ENCODE data around the gene KRTAP4-2.

The KRTAP4-2 gene

DNA sequence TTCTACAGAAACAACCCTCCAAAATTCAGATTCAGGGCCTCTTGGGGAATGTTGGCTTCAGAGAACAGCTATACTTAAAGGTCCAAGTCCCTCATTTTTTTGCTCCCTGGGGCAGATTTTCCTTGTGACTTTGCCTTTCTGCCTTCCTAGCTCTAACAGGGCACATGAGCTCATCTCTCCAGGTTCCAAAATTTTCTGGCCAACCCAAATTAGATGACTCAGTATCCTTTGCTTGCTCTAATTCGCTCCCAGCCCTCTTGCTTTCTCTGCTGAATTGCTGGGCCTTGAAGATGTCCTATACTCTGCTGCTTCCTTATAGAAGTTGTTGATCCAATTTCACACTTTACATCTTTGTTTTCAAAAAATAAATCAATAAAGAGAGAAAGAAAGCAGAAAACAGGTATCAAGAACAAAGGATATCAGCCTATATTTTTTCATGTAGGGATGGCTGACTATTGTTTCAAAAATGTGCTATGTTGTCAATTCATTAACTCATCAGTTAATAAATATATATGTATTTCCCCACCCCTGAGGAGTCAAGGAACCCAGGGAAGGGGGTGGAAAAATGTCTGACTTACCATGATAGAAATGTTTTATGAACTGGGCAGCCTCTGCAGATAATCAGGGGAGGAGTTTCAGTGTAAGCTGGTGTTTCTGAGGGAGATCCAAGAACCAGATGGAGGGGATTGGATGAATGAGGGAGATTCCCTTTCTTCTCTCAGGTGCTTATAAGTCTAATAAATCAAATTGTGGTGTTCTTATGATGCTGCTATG, 1.0 kb upstream of the KRTAP4-2 start:
- TF ChIP-seq, protein P1, sequence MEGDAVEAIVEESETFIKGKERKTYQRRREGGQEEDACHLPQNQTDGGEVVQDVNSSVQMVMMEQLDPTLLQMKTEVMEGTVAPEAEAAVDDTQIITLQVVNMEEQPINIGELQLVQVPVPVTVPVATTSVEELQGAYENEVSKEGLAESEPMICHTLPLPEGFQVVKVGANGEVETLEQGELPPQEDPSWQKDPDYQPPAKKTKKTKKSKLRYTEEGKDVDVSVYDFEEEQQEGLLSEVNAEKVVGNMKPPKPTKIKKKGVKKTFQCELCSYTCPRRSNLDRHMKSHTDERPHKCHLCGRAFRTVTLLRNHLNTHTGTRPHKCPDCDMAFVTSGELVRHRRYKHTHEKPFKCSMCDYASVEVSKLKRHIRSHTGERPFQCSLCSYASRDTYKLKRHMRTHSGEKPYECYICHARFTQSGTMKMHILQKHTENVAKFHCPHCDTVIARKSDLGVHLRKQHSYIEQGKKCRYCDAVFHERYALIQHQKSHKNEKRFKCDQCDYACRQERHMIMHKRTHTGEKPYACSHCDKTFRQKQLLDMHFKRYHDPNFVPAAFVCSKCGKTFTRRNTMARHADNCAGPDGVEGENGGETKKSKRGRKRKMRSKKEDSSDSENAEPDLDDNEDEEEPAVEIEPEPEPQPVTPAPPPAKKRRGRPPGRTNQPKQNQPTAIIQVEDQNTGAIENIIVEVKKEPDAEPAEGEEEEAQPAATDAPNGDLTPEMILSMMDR (IDR thresholded peaks at IDR 0.05; ENCODE audit: extremely low read depth, insufficient read depth, missing control alignments): no peak
- no peak for DNase-seq (ENCODE audit: low spot score)
- in situ Hi-C loops (cut with MboI; ENCODE audit: low pct_unique_long_range_greater_than_20kb, low sequenced_read_pairs, unreplicated experiment): no loop called here

- in situ Hi-C loops (cut with MboI; ENCODE audit: low pct_unique_long_range_greater_than_20kb, low sequenced_read_pairs, unreplicated experiment): no loop called here
- TF ChIP-seq, protein P1 (IDR thresholded peaks at IDR 0.05; ENCODE audit: extremely low read depth, insufficient read depth, missing control alignments): no peak
- DNase-seq (ENCODE audit: low spot score): no peak
Observed at GRCh38 chr17:41178341-41178740, 320 bp upstream of the KRTAP4-2 start.

GRCh38 chr17:41176744-41177387, 1.2 kb downstream of the KRTAP4-2 start:
- DNase-seq (ENCODE audit: low spot score): peak; percentile 23
- TF ChIP-seq, protein P1 (IDR thresholded peaks at IDR 0.05; ENCODE audit: extremely low read depth, insufficient read depth, missing control alignments): no peak
- in situ Hi-C loops (cut with MboI; ENCODE audit: low pct_unique_long_range_greater_than_20kb, low sequenced_read_pairs, unreplicated experiment): no loop called here

DNA sequence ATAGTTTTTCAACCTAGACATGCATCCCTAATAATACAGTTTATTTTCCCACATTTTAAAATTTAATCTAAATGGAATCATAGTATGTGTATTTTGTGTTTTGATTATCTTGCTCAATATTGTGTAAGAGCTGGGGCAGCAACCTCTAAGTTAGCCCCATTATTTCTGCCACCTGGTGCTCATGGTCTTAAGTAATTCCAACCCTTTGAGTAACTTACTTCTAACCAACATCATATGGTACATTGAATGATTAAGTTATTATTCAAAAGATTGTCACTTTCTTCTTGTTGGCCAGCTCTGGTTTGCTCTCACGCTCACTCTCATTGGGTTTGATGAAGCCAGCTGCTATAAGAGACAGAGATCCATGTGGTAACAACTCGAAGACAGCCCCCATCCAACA, 6.1 kb downstream of the KRTAP4-2 start:
- in situ Hi-C loops (cut with MboI; ENCODE audit: low pct_unique_long_range_greater_than_20kb, low sequenced_read_pairs, unreplicated experiment): no loop called here
- TF ChIP-seq, protein P1 (IDR thresholded peaks at IDR 0.05; ENCODE audit: extremely low read depth, insufficient read depth, missing control alignments): no peak
- no peak for DNase-seq (ENCODE audit: low spot score)

GRCh38 chr17:41168121-41168520, 9.9 kb downstream of the KRTAP4-2 start, which contains the start of gene KRTAP4-3:
KRTAP4-3 (minus strand) TSS chr17:41168221; CDS start chr17:41168172, 49 bp downstream.
- TF ChIP-seq, protein P1 (IDR thresholded peaks at IDR 0.05; ENCODE audit: extremely low read depth, insufficient read depth, missing control alignments): no peak
- no peak for DNase-seq (ENCODE audit: low spot score)
- in situ Hi-C loops (cut with MboI; ENCODE audit: low pct_unique_long_range_greater_than_20kb, low sequenced_read_pairs, unreplicated experiment): no loop called here

DNA sequence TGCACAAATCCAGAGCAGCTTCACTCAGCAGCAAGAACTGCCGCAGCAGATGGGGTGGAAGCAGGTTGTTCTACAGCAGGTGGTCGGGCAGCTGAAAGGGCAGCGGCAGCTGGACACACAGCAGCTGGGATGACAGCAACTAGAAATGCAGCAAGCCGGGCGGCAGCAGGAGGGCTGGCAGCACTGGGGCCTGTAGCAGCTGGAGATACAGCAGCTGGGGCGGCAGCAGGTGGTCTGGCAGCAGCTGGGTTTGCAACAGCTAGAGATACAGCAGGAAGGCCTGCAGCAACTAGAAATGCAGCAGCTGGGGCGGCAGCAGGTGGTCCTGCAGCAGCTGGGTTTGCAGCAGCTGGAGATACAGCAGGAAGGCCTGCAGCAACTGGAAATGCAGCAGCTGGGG, 10.5 kb downstream of the KRTAP4-2 start:
- in situ Hi-C loops (cut with MboI; ENCODE audit: low pct_unique_long_range_greater_than_20kb, low sequenced_read_pairs, unreplicated experiment): no loop called here
- DNase-seq (ENCODE audit: low spot score): no peak
- TF ChIP-seq, protein P1 (IDR thresholded peaks at IDR 0.05; ENCODE audit: extremely low read depth, insufficient read depth, missing control alignments): no peak

Measured in GM13977 (cell line).